GM19395 (cell line): ENCODE measurements around the gene P2RY10.
A peak's percentile ranks its signal among the peaks of the same experiment; 100 is the strongest.
"Not testable (repeated sequence)": the region's sequence is repeated elsewhere in the genome, so short reads cannot be mapped to it uniquely, and the experiment has no call there.

Source experiments
- ATAC-seq: cut with Tn5 transposase; IDR thresholded peaks from one replicate; pipeline ENCODE4 v1.9.1; 2021; ENCODE audit warnings: mild to moderate bottlenecking, moderate library complexity; ENCODE audit not compliant: unreplicated experiment

Gene P2RY10

GRCh38 chrX:78945186-78945912, at the start of gene P2RY10:
Gene P2RY10 (plus strand): TSS chrX:78945391. CDS start chrX:78960521, 15,130 bp downstream.
- peak; percentile 84 for ATAC-seq

- peak; percentile 20 for ATAC-seq
These were observed 22.4 kb upstream of the P2RY10 start for GRCh38 chrX:78922754-78923153.

- ATAC-seq = peak; percentile 87
These were observed 21.8 kb upstream of the P2RY10 start for GRCh38 chrX:78923198-78924015.

GRCh38 chrX:78931814-78932213, 13.4 kb upstream of the P2RY10 start:
- no peak for ATAC-seq

GRCh38 chrX:78934866-78935265, 10.3 kb upstream of the P2RY10 start:
- ATAC-seq = no peak

GRCh38 chrX:78944351-78944750, 840 bp upstream of the P2RY10 start:
- ATAC-seq = no peak

GRCh38 chrX:78946178-78946931, 1.2 kb downstream of the P2RY10 start:
- ATAC-seq = no peak

GRCh38 chrX:78950009-78950835, 5.0 kb downstream of the P2RY10 start:
- no peak for ATAC-seq

- ATAC-seq = peak; percentile 32
These were observed 12.0 kb downstream of the P2RY10 start for GRCh38 chrX:78957049-78957767.

GRCh38 chrX:78957768-78958130, 12.6 kb downstream of the P2RY10 start:
- ATAC-seq = peak; percentile 92

GRCh38 chrX:78958419-78959116, 13.4 kb downstream of the P2RY10 start:
- no peak for ATAC-seq

GRCh38 chrX:78960888-78961287, 15.7 kb downstream of the P2RY10 start:
- no peak for ATAC-seq

- no peak for ATAC-seq
These were observed 19.4 kb downstream of the P2RY10 start for GRCh38 chrX:78964598-78964997.

GRCh38 chrX:78979789-78980464, 34.7 kb downstream of the P2RY10 start:
- peak; percentile 99 for ATAC-seq

- no peak for ATAC-seq
These were observed 44.2 kb downstream of the P2RY10 start for GRCh38 chrX:78989349-78989748.

GRCh38 chrX:78997870-78998558, 52.8 kb downstream of the P2RY10 start:
- no peak for ATAC-seq

GRCh38 chrX:79007540-79007939, 62.3 kb downstream of the P2RY10 start:
- ATAC-seq = not testable (repeated sequence)
